ENCODE results near the gene UNC93A.
"Not testable (repeated sequence)": the region's sequence is repeated elsewhere in the genome, so short reads cannot be mapped to it uniquely, and the experiment has no call there.

UNC93A gene

DNA sequence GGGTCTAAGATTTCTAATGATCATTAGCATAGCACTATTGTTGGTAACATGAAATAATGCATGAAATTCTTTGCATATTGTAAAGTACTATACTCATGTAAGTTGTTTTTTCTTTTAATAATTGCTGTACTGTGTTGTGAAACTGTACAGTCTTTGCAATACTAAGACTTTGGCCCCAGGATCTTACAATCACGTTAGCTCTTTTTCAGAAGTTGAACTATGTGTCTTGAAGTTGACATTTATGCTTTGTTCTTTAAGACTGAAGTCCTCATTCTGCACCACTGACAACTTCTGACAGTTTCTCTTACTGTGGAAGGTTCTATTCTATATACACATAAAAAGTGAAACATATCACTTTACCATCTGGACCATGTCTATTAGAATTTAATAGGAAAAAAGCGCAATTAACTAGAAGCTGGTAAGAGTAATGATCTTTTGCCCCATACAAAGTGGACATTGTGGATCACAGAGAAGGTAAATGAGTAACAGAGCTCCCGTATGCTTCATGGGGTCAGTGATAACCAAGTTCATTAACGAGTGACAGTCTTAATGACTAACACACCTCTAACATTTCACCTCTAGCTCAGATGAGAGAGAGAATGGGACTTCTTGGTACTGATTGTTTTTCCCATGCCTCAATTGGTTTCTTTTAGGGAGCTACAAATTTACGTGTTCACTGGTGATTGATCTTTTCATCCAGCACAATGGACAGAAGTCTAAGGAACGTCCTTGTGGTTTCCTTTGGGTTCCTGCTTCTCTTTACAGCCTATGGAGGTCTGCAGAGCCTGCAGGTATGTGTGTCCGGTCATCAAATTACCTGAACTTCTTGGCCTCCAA lies at the start of gene UNC93A:
UNC93A (plus strand) TSS at position 530 of the 837 bp plus-strand sequence; CDS start at position 705, 175 bp downstream.
- DNase-seq (ENCODE audit: low read depth): no peak

DNA sequence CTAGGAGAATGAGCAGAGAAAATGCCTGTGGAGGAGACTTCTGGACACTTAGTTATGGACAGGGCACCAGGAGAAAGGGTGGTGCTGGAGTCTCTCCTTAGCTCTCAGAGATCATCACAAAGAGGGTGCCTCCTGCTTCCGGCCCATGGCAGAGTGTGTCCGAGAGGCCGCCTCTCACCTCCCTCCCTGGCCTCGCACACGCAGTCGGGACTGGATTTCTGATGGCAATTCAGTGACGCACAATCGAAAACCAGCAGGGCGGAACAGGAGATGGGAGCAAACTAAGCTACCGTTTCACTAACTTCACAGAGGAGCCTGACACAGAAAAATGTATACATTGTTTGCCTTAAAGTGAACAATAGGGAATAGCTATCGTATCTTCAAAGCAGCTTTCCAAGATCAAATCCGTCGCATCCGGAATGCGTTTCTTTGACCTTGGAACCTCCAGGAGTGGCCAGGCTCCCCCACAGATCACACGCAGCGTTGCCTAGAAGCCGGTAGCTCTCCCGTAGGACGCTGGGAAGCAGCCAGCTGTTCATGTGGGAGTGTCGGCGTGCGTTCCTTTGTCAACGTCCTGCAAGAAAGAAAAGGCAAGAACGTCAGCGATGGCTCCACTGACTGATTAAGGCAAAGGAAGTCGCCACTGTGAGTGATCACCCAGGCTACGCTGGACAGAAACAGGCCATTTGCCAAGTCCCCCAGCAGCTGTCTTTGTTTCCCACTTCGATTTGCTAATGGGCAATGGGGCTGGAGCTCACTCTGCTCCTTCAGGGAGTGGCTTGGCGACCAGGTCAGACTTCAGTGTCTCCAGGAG lies 49.6 kb upstream of the UNC93A start:
- DNase-seq (ENCODE audit: low read depth): not testable (repeated sequence)

DNA sequence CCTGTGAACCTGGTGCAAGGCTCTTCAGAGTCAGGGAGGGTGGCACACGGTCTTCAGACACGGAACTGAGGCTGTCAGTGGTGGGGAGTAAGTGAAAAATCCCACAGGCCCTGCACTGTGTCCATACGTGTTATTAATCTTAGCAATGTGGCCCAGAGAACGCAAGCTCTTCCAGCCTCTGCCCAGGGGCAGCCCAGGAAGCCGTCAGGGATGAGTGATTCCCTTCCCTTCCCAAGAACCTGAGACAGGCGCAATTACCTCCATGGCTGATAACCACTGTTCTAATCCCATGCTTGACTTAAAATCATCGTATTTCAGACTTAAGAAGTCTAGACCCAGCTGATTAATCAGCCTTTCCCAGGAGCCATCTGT lies 49.0 kb upstream of the UNC93A start:
- DNase-seq (ENCODE audit: low read depth): not testable (repeated sequence)

DNA sequence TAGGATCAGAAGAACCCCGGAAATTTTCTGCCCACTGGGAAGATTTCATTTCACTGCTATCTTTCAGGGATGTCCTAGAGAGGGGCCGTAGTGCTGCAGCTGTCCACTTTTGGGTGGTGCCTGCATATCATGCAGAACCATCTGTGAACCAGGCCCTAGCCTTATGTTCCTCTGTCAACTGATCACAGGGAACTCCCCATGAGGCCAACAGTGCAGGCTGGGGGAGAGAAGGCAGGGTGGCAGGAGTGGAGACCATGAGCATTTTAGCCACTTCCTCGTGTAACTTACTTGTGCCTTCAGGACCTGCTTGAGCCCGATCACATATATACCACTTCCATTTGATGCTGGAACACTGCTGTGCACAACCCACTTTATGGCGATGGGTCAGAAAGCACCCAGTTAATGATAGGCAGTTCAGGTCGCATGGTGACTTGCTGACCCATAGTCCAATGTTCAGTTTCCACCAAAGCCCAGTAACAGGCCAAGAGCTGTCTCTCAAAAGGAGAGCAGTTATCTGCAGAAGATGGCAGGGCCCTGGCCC lies 48.5 kb upstream of the UNC93A start:
- not testable (repeated sequence) for DNase-seq (ENCODE audit: low read depth)

DNA sequence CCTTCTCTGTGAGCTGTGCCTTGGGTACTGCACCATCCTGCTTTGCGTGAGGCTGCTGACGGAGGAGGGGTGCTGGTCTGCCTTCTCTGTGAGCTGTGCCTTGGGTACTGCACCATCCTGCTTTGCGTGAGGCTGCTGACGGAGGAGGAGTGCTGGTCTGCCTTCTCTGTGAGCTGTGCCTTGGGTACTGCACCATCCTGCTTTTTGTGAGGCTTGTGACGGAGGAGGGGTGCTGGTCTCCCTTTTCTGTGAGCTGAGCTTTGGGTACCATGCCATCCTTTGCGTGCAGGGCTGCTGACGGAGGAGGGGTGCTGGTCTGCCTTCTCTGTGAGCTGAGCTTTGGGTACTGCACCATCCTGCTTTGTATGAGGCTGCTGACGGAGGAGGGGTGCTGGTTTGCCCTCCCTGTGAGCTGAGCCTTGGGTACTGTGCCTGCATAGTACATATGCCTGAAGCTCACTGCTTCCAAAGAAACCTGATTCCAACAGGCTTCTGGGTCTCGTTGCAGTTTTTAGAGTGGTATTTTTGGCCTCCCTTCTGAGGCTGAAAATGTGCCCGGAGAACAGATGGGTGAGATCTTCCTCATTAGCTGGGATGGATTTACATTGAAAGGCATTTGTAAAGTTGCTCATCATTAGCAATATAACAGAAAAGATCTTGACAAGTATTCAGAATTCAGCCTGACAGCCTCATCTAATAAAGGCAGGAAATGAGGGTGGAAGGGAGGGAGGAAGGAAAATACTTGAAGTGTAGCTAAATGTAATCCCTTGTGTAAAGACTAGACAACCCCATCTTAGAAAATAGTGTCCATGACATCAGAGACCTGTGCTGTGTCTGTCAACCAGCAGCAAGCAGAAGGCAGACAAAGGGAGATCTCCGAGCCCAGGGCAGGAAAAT lies 46.8 kb upstream of the UNC93A start:
- no peak for DNase-seq (ENCODE audit: low read depth)

DNA sequence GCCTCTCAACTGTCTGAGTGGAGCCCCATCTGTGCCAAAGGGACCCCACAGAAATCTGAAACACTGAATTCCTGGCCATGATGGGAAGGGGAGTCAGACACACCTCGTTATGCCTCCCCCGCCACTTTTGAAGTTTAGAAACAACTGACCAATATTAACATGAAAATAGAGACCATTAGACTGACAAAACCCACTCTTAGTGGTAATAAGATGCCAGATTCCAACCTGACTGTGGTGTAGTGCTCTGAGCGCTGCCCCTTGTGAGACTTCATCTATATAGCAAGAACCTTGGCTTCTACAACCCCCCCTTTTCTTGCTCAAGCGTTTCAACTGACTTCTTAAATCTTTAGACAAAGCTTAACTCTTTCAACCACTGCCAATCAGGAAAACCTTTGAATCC lies 46.1 kb upstream of the UNC93A start:
- DNase-seq (ENCODE audit: low read depth): no peak

DNA sequence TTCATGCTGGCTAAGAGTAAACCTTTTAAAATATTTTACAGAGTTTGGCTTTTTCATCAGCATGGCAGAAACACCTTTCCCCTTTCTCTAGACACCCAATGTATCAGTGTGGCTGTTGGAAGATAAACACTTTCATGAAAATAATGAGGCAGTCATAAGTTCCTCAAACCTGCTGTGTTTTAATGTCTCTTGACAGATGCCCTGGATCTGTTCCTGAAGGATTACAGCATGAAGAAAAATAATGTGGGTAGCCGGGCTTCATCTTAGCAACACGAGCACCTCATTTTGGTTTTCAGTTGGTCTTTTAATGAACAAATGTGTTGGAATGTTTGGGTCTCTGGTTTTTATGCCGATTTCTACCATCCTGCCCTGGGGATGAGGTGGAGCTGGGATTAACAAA lies 45.5 kb upstream of the UNC93A start:
- no peak for DNase-seq (ENCODE audit: low read depth)

DNA sequence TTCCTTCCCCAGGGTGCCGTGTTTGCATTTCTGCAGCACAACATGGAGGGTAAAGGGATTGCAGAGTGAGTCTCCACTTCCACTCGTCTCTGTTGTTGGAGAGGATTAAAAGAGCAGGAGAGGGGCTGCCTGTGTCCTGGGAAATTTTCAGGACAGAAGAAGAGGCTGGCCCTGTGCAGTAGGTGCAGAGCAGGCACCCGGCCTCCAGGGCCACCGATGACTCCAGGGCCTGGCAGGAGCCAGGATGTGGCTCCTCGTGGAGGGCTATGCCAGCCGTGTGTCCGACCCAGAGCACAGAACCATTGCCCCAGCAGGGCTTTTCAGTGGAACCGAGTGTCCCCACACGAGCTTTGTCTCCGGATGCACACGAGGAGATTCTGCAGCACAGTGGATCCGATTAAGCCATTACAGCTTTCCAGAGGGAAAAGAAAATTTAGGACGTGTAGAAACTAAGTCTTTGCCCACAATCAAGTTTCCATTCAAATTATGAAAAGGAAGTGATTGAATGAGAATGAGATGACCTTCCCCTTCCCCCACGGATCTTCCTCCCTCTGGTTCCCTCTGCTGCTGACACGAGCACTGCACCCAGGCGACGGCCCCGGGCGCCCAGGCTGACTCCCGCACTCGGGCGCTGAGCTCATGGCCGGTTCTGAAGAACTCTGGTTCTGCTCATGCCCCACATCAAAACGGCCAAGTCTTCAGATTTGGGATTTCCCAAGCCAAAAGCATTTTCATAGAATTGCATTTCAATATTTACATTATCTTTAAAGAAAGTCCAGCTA lies 43.1 kb upstream of the UNC93A start:
- DNase-seq (ENCODE audit: low read depth): no peak

DNA sequence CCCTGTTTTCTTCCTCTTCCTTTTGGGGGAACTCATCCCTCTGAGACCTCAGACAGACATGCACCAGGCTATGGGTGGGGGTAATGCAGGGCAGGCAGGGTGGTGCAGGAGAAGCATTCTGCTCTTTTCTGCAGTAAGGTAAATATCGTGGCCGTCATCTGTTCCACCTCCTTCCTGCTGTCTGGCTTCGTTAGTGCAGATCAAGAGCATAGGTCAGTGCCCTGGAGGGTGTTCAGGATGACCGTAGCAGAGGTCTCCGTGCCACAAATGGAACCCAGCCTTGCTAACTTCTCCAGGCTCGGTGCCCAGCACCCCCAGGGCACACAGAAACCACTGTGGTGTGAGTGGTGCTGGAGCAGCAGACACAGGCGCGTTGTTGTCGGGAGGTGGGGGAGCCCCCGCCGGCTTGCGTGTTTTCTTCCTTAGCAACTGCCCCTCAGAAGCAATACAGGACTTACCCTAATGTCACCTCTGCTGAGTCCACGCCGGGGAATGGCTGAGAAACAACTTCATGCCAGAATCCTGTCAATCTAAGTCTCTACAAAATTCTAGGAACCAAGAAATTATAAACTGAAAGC lies 42.1 kb upstream of the UNC93A start:
- DNase-seq (ENCODE audit: low read depth): not testable (repeated sequence)

DNA sequence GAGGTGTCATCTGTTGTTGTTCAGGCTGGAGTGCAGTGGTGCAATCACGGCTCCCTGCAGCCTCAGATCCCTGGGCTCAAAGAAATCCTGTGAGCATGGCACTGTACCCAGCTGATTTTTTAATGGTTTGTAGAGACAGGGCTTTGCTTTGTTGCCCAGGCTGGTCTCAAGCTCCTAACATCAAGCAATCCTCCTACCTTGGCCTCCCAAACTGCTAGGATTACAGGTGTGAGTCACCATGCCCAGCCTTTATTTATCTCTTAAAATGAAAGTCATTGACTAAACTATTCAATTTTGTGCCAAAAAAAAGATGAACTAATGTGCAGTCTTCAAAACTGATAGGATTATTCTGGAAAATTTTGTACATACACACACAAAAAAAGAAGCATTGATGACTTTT lies 38.8 kb upstream of the UNC93A start:
- no peak for DNase-seq (ENCODE audit: low read depth)

DNA sequence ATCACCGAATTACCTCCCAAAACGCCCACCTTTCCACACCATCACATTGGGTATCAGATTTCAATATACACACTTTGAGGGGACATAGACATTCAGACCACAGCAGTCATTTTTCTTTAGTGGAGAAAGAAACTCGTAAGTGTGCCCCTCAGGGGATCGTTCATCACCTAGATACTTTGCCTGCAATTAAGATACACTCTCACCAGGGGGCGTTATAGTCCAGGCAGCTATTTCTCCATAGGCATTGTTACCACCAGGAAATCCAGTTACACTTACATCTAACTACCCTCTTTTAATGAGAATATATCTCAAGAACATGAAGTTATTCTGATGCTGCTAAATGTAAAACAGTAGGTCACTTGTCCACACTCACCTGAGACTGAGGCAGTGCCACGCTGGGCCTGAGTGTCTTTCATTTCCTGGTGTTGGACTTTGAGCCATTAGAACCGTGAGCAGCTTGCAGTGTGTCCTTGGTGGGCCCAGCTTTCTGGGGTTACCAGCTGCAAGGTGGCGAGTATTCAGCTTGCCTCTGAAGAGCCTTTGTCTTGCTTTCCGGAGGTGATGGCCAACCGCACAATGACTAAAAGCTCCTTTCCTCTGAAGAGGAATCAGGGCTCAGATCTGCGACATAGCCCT lies 35.1 kb upstream of the UNC93A start:
- DNase-seq (ENCODE audit: low read depth): no peak

DNA sequence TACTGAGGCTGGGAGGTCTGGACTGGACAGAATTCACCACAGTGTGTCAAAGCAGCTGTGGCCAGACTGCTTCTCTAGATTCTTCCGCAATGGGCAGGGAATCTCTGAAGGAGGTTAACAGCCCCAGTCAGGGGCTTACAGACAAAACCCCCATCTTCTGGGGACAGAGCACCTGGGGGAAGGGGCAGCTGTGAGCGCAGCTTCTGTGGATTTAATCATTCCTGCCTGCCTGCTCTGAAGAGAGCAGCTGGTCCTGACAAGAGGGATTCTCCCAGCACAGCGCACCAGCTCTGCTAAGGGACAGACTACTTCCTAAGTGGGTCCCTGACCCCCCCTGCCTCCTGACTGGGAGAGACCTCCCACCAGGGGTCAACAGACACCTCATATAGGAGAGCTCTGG lies 32.5 kb upstream of the UNC93A start:
- no peak for DNase-seq (ENCODE audit: low read depth)

DNA sequence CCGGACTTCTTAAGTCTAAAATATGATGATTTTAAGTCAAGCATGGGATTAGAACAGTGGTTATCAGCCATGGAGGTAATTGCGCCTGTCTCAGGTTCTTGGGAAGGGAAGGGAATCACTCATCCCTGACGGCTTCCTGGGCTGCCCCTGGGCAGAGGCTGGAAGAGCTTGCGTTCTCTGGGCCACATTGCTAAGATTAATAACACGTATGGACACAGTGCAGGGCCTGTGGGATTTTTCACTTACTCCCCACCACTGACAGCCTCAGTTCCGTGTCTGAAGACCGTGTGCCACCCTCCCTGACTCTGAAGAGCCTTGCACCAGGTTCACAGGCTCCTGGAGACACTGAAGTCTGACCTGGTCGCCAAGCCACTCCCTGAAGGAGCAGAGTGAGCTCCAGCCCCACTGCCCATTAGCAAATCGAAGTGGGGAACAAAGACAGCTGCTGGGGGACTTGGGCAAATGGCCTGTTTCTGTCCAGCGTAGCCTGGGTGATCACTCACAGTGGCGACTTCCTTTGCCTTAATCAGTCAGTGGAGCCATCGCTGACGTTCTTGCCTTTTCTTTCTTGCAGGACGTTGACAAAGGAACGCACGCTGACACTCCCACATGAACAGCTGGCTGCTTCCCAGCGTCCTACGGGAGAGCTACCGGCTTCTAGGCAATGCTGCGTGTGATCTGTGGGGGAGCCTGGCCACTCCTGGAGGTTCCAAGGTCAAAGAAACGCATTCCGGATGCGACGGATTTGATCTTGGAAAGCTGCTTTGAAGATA lies 24.9 kb upstream of the UNC93A start:
- DNase-seq (ENCODE audit: low read depth): not testable (repeated sequence)

DNA sequence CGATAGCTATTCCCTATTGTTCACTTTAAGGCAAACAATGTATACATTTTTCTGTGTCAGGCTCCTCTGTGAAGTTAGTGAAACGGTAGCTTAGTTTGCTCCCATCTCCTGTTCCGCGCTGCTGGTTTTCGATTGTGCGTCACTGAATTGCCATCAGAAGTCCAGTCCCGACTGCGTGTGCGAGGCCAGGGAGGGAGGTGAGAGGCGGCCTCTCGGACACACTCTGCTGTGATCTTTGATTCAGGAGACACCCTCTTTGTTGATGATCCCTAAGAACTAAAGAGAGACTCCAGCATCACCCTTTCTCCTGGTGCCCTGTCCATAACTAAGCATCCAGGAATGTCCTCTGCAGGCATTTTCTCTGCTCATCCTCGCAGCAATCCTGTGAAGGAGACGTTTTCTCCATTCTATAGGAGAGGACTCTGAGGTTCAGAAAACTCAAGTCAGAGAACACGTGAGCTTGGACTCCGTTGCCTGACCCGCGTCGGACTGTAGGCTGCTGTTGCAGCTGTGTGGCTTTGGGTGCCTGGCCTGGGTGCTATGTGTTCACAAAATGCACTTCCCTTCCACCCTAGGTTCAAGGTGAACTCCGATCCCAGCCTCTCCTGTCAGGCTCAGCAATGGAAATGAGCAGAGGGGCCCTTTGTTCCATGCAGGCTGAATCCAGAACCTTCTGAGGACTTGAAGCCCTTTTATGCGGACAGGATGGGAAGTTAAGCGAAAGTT lies 24.1 kb upstream of the UNC93A start:
- no peak for DNase-seq (ENCODE audit: low read depth)

DNA sequence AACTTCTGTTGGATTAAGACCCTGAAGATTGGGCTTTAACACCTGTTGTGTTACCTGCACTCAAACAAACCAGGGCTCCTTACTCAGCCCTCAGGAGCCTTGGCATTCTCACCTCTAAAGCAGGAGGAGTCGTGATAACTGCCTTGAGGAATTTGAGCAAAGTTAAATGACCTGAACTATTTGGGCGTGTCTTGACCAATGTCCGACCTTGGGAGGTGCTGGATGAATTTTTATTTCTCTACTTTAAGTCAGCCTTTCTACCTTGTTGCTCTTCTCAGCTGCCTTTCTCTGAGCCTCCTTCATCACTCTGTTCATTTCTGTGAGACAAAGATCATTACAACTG lies 23.6 kb upstream of the UNC93A start:
- not testable (repeated sequence) for DNase-seq (ENCODE audit: low read depth)

DNA sequence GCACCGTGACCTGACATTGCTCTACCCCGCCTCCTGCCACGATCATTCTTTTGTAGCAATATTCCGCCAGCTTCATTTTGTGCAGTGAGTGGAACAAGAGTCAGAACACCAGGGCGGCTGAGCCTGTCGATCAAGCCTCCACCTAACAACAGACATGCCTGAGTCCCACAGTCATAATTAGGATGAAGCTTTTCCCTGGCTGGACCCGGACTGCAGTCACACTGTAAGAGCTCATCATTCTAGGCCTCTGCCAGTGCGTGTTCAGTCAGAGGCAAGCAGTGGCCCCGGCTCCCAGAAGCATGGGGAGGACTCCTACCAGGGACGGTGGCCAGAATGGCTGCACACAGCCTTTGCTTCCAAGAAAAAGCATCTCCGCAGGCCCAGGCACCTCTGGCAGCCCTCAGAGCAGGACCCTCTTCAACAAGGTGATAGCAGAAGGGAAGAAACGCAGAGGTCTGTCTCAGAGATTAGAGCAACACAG lies 23.2 kb upstream of the UNC93A start:
- no peak for DNase-seq (ENCODE audit: low read depth)

DNA sequence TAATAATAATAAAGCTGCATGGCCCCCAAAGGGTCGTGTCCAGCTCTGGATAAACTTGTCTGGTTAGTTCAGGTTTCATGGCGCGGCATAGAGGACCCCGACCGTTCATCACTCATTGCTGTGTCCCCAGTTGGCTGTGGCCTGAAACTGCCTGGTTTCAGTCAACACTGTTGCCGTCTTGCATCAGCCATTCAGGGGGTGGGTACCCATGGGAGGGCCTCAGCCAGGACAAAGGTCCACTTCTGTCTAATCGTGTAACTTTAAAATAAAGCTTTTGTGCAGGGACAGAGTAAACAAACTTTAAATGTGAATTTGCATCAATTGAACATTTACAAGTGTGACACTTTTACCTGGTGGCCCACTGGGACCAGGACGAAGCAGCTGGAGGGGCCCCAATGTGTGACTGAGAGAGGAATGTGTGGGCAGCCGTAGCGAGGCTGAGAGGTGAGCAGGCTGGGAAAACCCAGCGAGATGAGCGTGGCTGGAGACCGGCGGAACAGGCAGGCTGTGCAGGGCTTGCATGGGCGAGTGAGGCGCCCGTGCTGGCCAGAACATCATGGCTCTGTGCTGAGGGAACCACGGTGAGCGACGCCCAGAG lies 22.3 kb upstream of the UNC93A start:
- DNase-seq (ENCODE audit: low read depth): no peak
